K562 (cell line): ENCODE data around the gene CPNE6. TPM values are rescaled to one million over a fixed set of nuclear protein-coding genes. Genes with fewer than 3 reads are reported as not detected.

ENCODE experiments used
- BRCA1 ChIP-seq, 2 experiments: fragments of 450-650 bp in 1 of 2; sonication (generic) in 1 of 2; formaldehyde crosslinking in 1 of 2; IDR thresholded peaks; 2 replicates each; pipeline versions ENCODE4 v1.5.0 to v1.6.1; 2017 to 2020; ENCODE audit warnings: mild to moderate bottlenecking in 1 of 2, missing genetic modification reagents in 1 of 2
- BRD4 ChIP-seq: fragments of 200-600 bp; sonication (generic); IDR thresholded peaks from 2 replicates; pipeline ENCODE4 v1.6.1; 2017; ENCODE audit warnings: inconsistent platforms
- CHAMP1 ChIP-seq: fragments of 450-650 bp; IDR thresholded peaks from 2 replicates; pipeline ENCODE4 v1.6.1; 2016; ENCODE audit warnings: mild to moderate bottlenecking
- GATAD2B ChIP-seq: fragments of 450-650 bp; IDR thresholded peaks from 2 replicates; pipeline ENCODE4 v1.6.1; 2017; ENCODE audit warnings: mild to moderate bottlenecking, borderline replicate concordance
- GTF2E2 ChIP-seq: fragments of 200-800 bp; sonication (Bioruptor generic); IDR thresholded peaks from 2 replicates; pipeline ENCODE4 v1.6.1; 2016; ENCODE audit warnings: missing genetic modification characterization, missing compliant biosample characterization
- HDAC1 ChIP-seq, 2 experiments: fragments of 450-650 bp; IDR thresholded peaks; 2 replicates each; pipeline ENCODE4 v1.6.1; 2016 to 2017; ENCODE audit warnings: inconsistent platforms in 1 of 2, mild to moderate bottlenecking in 1 of 2, moderate library complexity in 1 of 2
- HOXB6 ChIP-seq: fragments of 250-450 bp; sonication (Bioruptor Pico); IDR thresholded peaks from 2 replicates; pipeline ENCODE4 v1.5.1; 2022; ENCODE audit warnings: mild to moderate bottlenecking, borderline replicate concordance
- KDM2B ChIP-seq: fragments of 250-450 bp; sonication (Bioruptor Pico); IDR thresholded peaks from 2 replicates; pipeline ENCODE4 v1.8.0; 2021; ENCODE audit warnings: mild to moderate bottlenecking, moderate library complexity
- MCM3 ChIP-seq: fragments of 450-650 bp; IDR thresholded peaks from 2 replicates; pipeline ENCODE4 v1.6.1; 2016
- NR2C1 ChIP-seq, 2 experiments: fragments of 450-650 bp; IDR thresholded peaks; 2 replicates each; pipeline ENCODE4 v1.6.1; 2017; ENCODE audit warnings: mild to moderate bottlenecking in 2 of 2, antibody characterized with exemption in 1 of 2, inconsistent platforms in 1 of 2, missing compliant biosample characterization in 1 of 2, missing genetic modification characterization in 1 of 2
- PHTF2 ChIP-seq: fragments of 250-450 bp; sonication (Bioruptor Pico); IDR thresholded peaks from 2 replicates; pipeline ENCODE4 v1.5.0; 2021; ENCODE audit warnings: mild to moderate bottlenecking
- SMARCC2 ChIP-seq: fragments of 450-650 bp; IDR thresholded peaks from 2 replicates; pipeline ENCODE4 v1.6.1; 2017; ENCODE audit warnings: antibody characterized with exemption, moderate library complexity, mild to moderate bottlenecking, low read depth
- SMARCE1 ChIP-seq: fragments of 450-650 bp; IDR thresholded peaks from 2 replicates; pipeline ENCODE4 v1.7.1; 2016; ENCODE audit warnings: mild to moderate bottlenecking
- ZFP91 ChIP-seq: sonication (generic); formaldehyde crosslinking; IDR thresholded peaks from 2 replicates; pipeline ENCODE4 v1.8.0; 2022; ENCODE audit warnings: mild to moderate bottlenecking, missing genetic modification reagents
- ZNF174 ChIP-seq: fragments of 250-450 bp; sonication (Bioruptor Pico); IDR thresholded peaks from 2 replicates; pipeline ENCODE4 v1.4.0; 2020; ENCODE audit warnings: mild to moderate bottlenecking
- polyA plus RNA-seq, 8 experiments: library from polyadenylated mRNA; depleted of rRNA in 4 of 8; stranded (reverse) in 5 of 8; unstranded in 3 of 8; fragments of >200 nt; fragmentation: Nextera tagmentation in 2 of 8; fragmentation: Illumina TruSeq in 1 of 8; extraction: Ambion mirVana in 2 of 8; extraction: Trizol in 1 of 8; gene quantifications; 2 replicates each; pipeline versions ENCODE4 v1.2.1 to v1.2.3, GENCODE V29; 2011 to 2014; ENCODE audit warnings: inconsistent platforms in 1 of 8, missing spikeins in 1 of 8
- total RNA-seq, 7 experiments: library from RNA; depleted of rRNA in 6 of 7; stranded (reverse); fragments of >200 nt in 6 of 7; fragmentation: Illumina TruSeq in 2 of 7; extraction: Trizol in 2 of 7; gene quantifications; 2 replicates each; pipeline versions ENCODE4 v1.2.1 to v1.2.3, GENCODE V29; 2011 to 2021; ENCODE audit warnings: low replicate concordance in 1 of 7
- TF ChIP-seq, protein P1 (sequence below): sonication (generic); formaldehyde crosslinking; IDR thresholded peaks from 2 replicates; pipeline ENCODE4 v1.8.1; 2023; ENCODE audit warnings: missing genetic modification reagents, mild to moderate bottlenecking, borderline replicate concordance
- TF ChIP-seq, protein P2 (sequence below): fragments of 450-650 bp; IDR thresholded peaks from one replicate; pipeline ENCODE4 v1.6.1; 2018; ENCODE audit warnings: mild to moderate bottlenecking, moderate library complexity; ENCODE audit not compliant: partially characterized antibody

CPNE6 gene
- total and polyA plus RNA-seq, 9 of the 15 experiments (the other 6 are each of a cell fraction or from before 2014, with no cell fraction given) = not detected

GRCh38 chr14:24113801-24114531 is 42.6 kb downstream of the CPNE6 start (continued):
- TF ChIP-seq, protein P1, sequence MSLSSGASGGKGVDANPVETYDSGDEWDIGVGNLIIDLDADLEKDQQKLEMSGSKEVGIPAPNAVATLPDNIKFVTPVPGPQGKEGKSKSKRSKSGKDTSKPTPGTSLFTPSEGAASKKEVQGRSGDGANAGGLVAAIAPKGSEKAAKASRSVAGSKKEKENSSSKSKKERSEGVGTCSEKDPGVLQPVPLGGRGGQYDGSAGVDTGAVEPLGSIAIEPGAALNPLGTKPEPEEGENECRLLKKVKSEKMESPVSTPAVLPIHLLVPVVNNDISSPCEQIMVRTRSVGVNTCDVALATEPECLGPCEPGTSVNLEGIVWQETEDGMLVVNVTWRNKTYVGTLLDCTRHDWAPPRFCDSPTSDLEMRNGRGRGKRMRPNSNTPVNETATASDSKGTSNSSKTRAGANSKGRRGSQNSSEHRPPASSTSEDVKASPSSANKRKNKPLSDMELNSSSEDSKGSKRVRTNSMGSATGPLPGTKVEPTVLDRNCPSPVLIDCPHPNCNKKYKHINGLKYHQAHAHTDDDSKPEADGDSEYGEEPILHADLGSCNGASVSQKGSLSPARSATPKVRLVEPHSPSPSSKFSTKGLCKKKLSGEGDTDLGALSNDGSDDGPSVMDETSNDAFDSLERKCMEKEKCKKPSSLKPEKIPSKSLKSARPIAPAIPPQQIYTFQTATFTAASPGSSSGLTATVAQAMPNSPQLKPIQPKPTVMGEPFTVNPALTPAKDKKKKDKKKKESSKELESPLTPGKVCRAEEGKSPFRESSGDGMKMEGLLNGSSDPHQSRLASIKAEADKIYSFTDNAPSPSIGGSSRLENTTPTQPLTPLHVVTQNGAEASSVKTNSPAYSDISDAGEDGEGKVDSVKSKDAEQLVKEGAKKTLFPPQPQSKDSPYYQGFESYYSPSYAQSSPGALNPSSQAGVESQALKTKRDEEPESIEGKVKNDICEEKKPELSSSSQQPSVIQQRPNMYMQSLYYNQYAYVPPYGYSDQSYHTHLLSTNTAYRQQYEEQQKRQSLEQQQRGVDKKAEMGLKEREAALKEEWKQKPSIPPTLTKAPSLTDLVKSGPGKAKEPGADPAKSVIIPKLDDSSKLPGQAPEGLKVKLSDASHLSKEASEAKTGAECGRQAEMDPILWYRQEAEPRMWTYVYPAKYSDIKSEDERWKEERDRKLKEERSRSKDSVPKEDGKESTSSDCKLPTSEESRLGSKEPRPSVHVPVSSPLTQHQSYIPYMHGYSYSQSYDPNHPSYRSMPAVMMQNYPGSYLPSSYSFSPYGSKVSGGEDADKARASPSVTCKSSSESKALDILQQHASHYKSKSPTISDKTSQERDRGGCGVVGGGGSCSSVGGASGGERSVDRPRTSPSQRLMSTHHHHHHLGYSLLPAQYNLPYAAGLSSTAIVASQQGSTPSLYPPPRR = no peak
- no peak for TF ChIP-seq HOXB6 (CRISPR knock-in tag)
- peak; percentile 57; the same call in 1 of the 2 replicates for TF ChIP-seq GTF2E2 (tag)
- TF ChIP-seq BRCA1 (IDR thresholded peaks at IDR 0.05) = no peak
- TF ChIP-seq BRCA1 (CRISPR knock-in tag; IDR thresholded peaks at IDR 0.05) = no peak
- TF ChIP-seq, protein P2, sequence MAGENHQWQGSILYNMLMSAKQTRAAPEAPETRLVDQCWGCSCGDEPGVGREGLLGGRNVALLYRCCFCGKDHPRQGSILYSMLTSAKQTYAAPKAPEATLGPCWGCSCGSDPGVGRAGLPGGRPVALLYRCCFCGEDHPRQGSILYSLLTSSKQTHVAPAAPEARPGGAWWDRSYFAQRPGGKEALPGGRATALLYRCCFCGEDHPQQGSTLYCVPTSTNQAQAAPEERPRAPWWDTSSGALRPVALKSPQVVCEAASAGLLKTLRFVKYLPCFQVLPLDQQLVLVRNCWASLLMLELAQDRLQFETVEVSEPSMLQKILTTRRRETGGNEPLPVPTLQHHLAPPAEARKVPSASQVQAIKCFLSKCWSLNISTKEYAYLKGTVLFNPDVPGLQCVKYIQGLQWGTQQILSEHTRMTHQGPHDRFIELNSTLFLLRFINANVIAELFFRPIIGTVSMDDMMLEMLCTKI = no peak
- no peak for TF ChIP-seq ZNF174
- peak; percentile 88 for TF ChIP-seq ZFP91 (CRISPR knock-in tag)
- TF ChIP-seq SMARCC2 = no peak
- no peak for TF ChIP-seq NR2C1 (IDR thresholded peaks at IDR 0.05)
- TF ChIP-seq NR2C1 (tag; IDR thresholded peaks at IDR 0.05) = no peak
- TF ChIP-seq KDM2B (CRISPR knock-in tag) = 0 out of 2 replicates have a peak, but pooled peaks have one; percentile 33
- no peak for TF ChIP-seq GATAD2B
- TF ChIP-seq SMARCE1 = 0 out of 2 replicates have a peak, but pooled peaks have one; percentile 39
- TF ChIP-seq BRD4 = peak; percentile 56; the same call in 1 of the 2 replicates
- peak; percentile 72; the same call in 1 of the 2 replicates for TF ChIP-seq CHAMP1
- TF ChIP-seq PHTF2 (CRISPR knock-in tag) = no peak
- 0 out of 4 replicates have a peak, but pooled peaks of 1 of the 2 experiments have one; percentile 56 for TF ChIP-seq HDAC1 (IDR thresholded peaks at IDR 0.05)
- TF ChIP-seq MCM3 = no peak
